Endothelial cell of umbilical vein (primary cell): Measurements from ENCODE around the gene CENATAC. TPM values are rescaled to one million over a fixed set of nuclear protein-coding genes. Genes with fewer than 3 reads are reported as not detected.
"Not testable (repeated sequence)": the region's sequence is repeated elsewhere in the genome, so short reads cannot be mapped to it uniquely, and the experiment has no call there.

Experiments
- BruUV-seq: library from RNA; stranded (reverse); fragments of 400-500 nt; replicated peaks from 2 replicates; lab custom pipeline; 2021; lab: Mats Ljungman, UMichigan
- CTCF ChIA-PET: fragments of 300-600, 350-600 bp; sonication (Branson Sonifier 250); formaldehyde crosslinking; loops from one replicate; lab custom pipeline; 2021; ENCODE audit warnings: antibody characterized with exemption, inconsistent platforms; lab: Charles Lee
- POLR2A ChIA-PET: fragments of 300-600, 350-600 bp; sonication (Branson Sonifier 250); formaldehyde crosslinking; loops from one replicate; lab custom pipeline; 2021; ENCODE audit warnings: antibody characterized with exemption, inconsistent platforms; lab: Charles Lee
- DNase-seq: peaks from one replicate; pipeline ENCODE4 v3.0.0-alpha.2; 2011; ENCODE audit warnings: low read depth, low spot score
- FAIRE-seq: peaks from 2 replicates; lab custom pipeline; 2011; peaks lifted over from hg19 to GRCh38; lab: Jason Lieb, UNC
- H2AFZ ChIP-seq: 2 replicates; pipeline ENCODE4 v1.6.0; 2012; ENCODE audit warnings: low read depth, low read length, control low read depth, inconsistent platforms
- H3K27ac ChIP-seq: 2 replicates; pipeline ENCODE4 v1.5.1; 2011; ENCODE audit warnings: low read depth, mild to moderate bottlenecking, control low read depth, low read length, moderate library complexity; ENCODE audit not compliant: insufficient read depth
- H3K27me3 ChIP-seq, 2 experiments: 2 replicates each; pipeline versions ENCODE4 v1.6.0 to v1.6.1; 2011; ENCODE audit warnings: low read length in 2 of 2, mixed read lengths in 1 of 2; ENCODE audit not compliant: control insufficient read depth in 2 of 2, insufficient read depth in 2 of 2
- H3K36me3 ChIP-seq, 2 experiments: 2 replicates in 1 of 2; 3 replicates in 1 of 2; pipeline ENCODE4 v1.5.1; 2011; ENCODE audit warnings: low read length in 2 of 2, mild to moderate bottlenecking in 1 of 2, moderate library complexity in 1 of 2; ENCODE audit not compliant: control insufficient read depth in 2 of 2, insufficient read depth in 2 of 2; ENCODE audit errors: extremely low read depth in 1 of 2
- H3K4me1 ChIP-seq: 3 replicates; pipeline ENCODE4 v1.5.1; 2011; ENCODE audit warnings: mild to moderate bottlenecking, low read length; ENCODE audit not compliant: control insufficient read depth, insufficient read depth; ENCODE audit errors: extremely low read depth
- H3K4me2 ChIP-seq: 2 replicates; pipeline ENCODE4 v1.6.1; 2011; ENCODE audit warnings: low read length, control low read depth, mixed read lengths; ENCODE audit not compliant: insufficient read depth
- H3K4me3 ChIP-seq, 3 experiments: fragments of 200-600 bp in 1 of 3; sonication (generic), shearing (Covaris generic) in 1 of 3; replicated peaks in 1 of 3; 2 replicates each; pipeline ENCODE4 v1.5.1; 2011 to 2016; ENCODE audit warnings: control low read depth in 3 of 3, low read length in 3 of 3, mild to moderate bottlenecking in 2 of 3, inconsistent platforms in 1 of 3, low read depth in 1 of 3, moderate library complexity in 1 of 3; ENCODE audit not compliant: insufficient read depth in 1 of 3
- H3K79me2 ChIP-seq: 2 replicates; pipeline ENCODE4 v1.6.0; 2012; ENCODE audit warnings: low read length, inconsistent platforms; ENCODE audit not compliant: control insufficient read depth, insufficient read depth
- H3K9ac ChIP-seq: replicated peaks from 2 replicates; pipeline ENCODE3; 2011; ENCODE audit warnings: low read length, control low read depth; ENCODE audit not compliant: insufficient read depth; ENCODE audit errors: extremely low read depth
- H3K9me1 ChIP-seq: replicated peaks from 3 replicates; pipeline ENCODE4 v1.6.0; 2011; ENCODE audit warnings: mild to moderate bottlenecking, low read length; ENCODE audit not compliant: control insufficient read depth, insufficient read depth; ENCODE audit errors: extremely low read depth
- H3K9me3 ChIP-seq: replicated peaks from 2 replicates; pipeline ENCODE4 v1.5.1; 2012; ENCODE audit warnings: low read length, inconsistent platforms; ENCODE audit not compliant: control insufficient read depth, insufficient read depth
- H4K20me1 ChIP-seq: replicated peaks from 2 replicates; pipeline ENCODE3; 2011; ENCODE audit warnings: mild to moderate bottlenecking, low read length; ENCODE audit not compliant: control insufficient read depth, insufficient read depth; ENCODE audit errors: extremely low read depth
- CTCF ChIP-seq, 2 donors: IDR thresholded peaks; 1 replicate in 1 of 2; 2 replicates in 1 of 2; pipeline ENCODE4 v1.5.1; 2011; ENCODE audit warnings: low read length in 2 of 2, mild to moderate bottlenecking in 2 of 2, moderate library complexity in 2 of 2, control low read depth in 1 of 2, inconsistent platforms in 1 of 2, low read depth in 1 of 2; ENCODE audit not compliant: insufficient read depth in 1 of 2; ENCODE audit errors: extremely low read depth in 1 of 2
- JUN ChIP-seq: IDR thresholded peaks from 2 replicates; pipeline ENCODE4 v1.6.1; 2011; ENCODE audit warnings: borderline replicate concordance, low read depth; ENCODE audit not compliant: insufficient read length, insufficient read depth
- POLR2A ChIP-seq: IDR thresholded peaks from 2 replicates; pipeline ENCODE4 v1.6.1; 2012; ENCODE audit warnings: low read depth, mild to moderate bottlenecking, control low read depth, low read length
- POLR2AphosphoS5 ChIP-seq: IDR thresholded peaks from 2 replicates; pipeline ENCODE4 v1.6.1; 2012; ENCODE audit warnings: low read depth, mild to moderate bottlenecking, control low read depth, low read length, moderate library complexity; ENCODE audit not compliant: insufficient read depth
- dilution Hi-C: fragments of 300-500 bp; cut with MboI; formaldehyde crosslinking; loops from one replicate; pipeline ENCODE4 v1.15.0; 2019; ENCODE audit warnings: low sequenced_read_pairs; ENCODE audit not compliant: extremely low pct_ligation_motif_present
- intact Hi-C: fragments of 100-400 bp; cut with micrococcal nuclease; formaldehyde crosslinking; loops from one replicate; pipeline ENCODE4 v1.10.0; 2022
- polyA plus RNA-seq, 4 experiments: library from polyadenylated mRNA; depleted of rRNA in 3 of 4; stranded (reverse) in 3 of 4; unstranded in 1 of 4; fragments of >200 nt; gene quantifications; 2 replicates each; pipeline versions ENCODE4 v1.2.1 to v1.2.3, GENCODE V29; 2011 to 2012; ENCODE audit warnings: missing spikeins in 1 of 4
- total RNA-seq: library from RNA; stranded (reverse); gene quantifications from 2 replicates; pipeline ENCODE4 v1.2.3, GENCODE V29; 2021

CENATAC gene
- total and polyA plus RNA-seq, 2 donors (not counting 3 experiments of a cell fraction or from before 2014, with no cell fraction given) = 14.2 to 41.8 TPM

- peak within 1 kb of the TSS; percentile 75 for H3K4me2 ChIP-seq
- dilution Hi-C loops = no loop called here
- H3K4me1 ChIP-seq = peaks cover 11% of the 10 kb centered on the region
- ChIA-PET CTCF (interaction anchor here (0.8 to 3.5 kb wide), 8 partner anchors 8 to 47 kb away, joined by 3 to 29 read pairs (median 3); partner anchors contain the start of genes DPAGT1 and VPS11), POLR2A (interaction anchor here (0.8 to 1.9 kb wide), 2 partner anchors 10 kb away, joined by 3 to 7 read pairs; partner anchors contain the start of gene VPS11)
- H3K36me3 ChIP-seq = peaks cover 16 to 30% of the 10 kb centered on the region in 2 experiments
- H2AFZ ChIP-seq = peak within 1 kb of the TSS; percentile 63
- H3K9me3 ChIP-seq = no peaks in the 10 kb centered on the region
- H3K9me1 ChIP-seq = no peaks in the 10 kb centered on the region
- DNase-seq = peak; percentile 96
- peak within 1 kb of the TSS; percentile 72 to 86 (median 80) for H3K4me3 ChIP-seq
- peak within 1 kb of the TSS; percentile 85 for H3K9ac ChIP-seq
- no TSS peak for BruUV-seq
- intact Hi-C loops = loop anchor here (1.0 to 5.0 kb wide), 7 partner anchors 10 to 140 kb away; partner anchors contain the start of genes BCL9L, CENATAC, RPS25 and SLC37A4
- no peaks in the 10 kb centered on the region for H4K20me1 ChIP-seq
- H3K27ac ChIP-seq = peak within 1 kb of the TSS; percentile 54
- peak; percentile 95 for FAIRE-seq
- TF ChIP-seq JUN = no peak
- TF ChIP-seq POLR2AphosphoS5 = peak; percentile 75
- peak; percentile 84 for TF ChIP-seq POLR2A
- peak in 1 of 2 donors; percentile 35 for TF ChIP-seq CTCF (IDR thresholded peaks at IDR 0.05; ENCODE audit: extremely low read depth in 1 of 2, insufficient read depth in 1 of 2, low read depth in 1 of 2, low read length in 2 of 2)
- H3K79me2 ChIP-seq = peaks cover 19% of the 10 kb centered on the region
- no peaks in the 10 kb centered on the region for H3K27me3 ChIP-seq
These were observed 59.2 kb downstream of the CENATAC start, which contains the start of gene HYOU1 for GRCh38 chr11:119057000-119057769. TSS of gene HYOU1 (minus strand) at chr11:119057205. CDS start at chr11:119056160, 1,045 bp downstream.

DNA sequence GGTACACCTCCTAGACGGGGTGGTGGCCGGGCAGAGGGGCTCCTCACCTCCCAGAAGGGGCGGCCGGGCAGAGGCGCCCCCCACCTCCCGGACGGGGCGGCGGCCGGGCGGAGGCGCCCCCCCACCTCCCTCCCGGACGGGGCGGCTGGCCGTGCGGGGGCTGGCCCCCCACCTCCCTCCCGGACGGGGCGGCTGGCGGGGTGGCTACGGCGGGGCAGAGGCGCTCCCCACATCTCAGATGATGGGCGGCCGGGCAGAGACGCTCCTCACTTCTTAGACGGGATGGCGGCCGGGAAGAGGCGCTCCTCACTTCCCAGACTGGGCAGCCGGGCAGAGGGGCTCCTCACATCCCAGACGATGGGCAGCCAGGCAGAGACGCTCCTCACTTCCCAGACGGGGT, 61.2 kb downstream of the CENATAC start:
- dilution Hi-C loops = not testable (repeated sequence)

More for the DNA sequence above, 61.2 kb downstream of the CENATAC start:
- H3K27me3 ChIP-seq, H3K9me3 ChIP-seq, H3K4me2 ChIP-seq, POLR2A ChIA-PET, DNase-seq, H2AFZ ChIP-seq, FAIRE-seq, CTCF ChIA-PET, H3K27ac ChIP-seq, H3K4me3 ChIP-seq, H3K9me1 ChIP-seq, BruUV-seq, H3K9ac ChIP-seq, H4K20me1 ChIP-seq: not testable (repeated sequence)
- H3K79me2 ChIP-seq = peaks cover 19% of the 10 kb centered on the region
- peaks cover 7 to 14% of the 10 kb centered on the region in 2 experiments for H3K36me3 ChIP-seq
- intact Hi-C loops = loop anchor here (5.0 kb wide), 2 partner anchors 62 to 132 kb away; partner anchors contain the start of genes BCL9L and CENATAC
- H3K4me1 ChIP-seq = peaks cover 11% of the 10 kb centered on the region
